HEK293 (cell line): ENCODE results near the gene EVA1C.

ENCODE experiments used
- EGR2 ChIP-seq: fragments of 450-650 bp; formaldehyde crosslinking; IDR thresholded peaks from 2 replicates; pipeline ENCODE4 v1.5.1; 2016; ENCODE audit warnings: low read depth, missing biosample characterization, missing genetic modification characterization
- SP7 ChIP-seq: fragments of 450-650 bp; formaldehyde crosslinking; IDR thresholded peaks from 2 replicates; pipeline ENCODE4 v1.5.1; 2016; ENCODE audit warnings: missing biosample characterization, missing genetic modification characterization
- ZBTB7A ChIP-seq: fragments of 450-650 bp; formaldehyde crosslinking; IDR thresholded peaks from 2 replicates; pipeline ENCODE4 v1.5.1; 2016; ENCODE audit warnings: low read depth, missing biosample characterization, missing genetic modification characterization
- ZFP3 ChIP-seq: fragments of 450-650 bp; formaldehyde crosslinking; IDR thresholded peaks from 2 replicates; pipeline ENCODE4 v1.5.1; 2016; ENCODE audit warnings: low read depth, missing biosample characterization, missing genetic modification characterization
- ZNF157 ChIP-seq: fragments of 450-650 bp; formaldehyde crosslinking; IDR thresholded peaks from 2 replicates; pipeline ENCODE4 v1.5.1; 2016; ENCODE audit warnings: missing biosample characterization, missing genetic modification characterization
- ZNF394 ChIP-seq: fragments of 450-650 bp; formaldehyde crosslinking; IDR thresholded peaks from 2 replicates; pipeline ENCODE4 v1.5.1; 2016; ENCODE audit warnings: missing biosample characterization, missing genetic modification characterization, mild to moderate bottlenecking, moderate library complexity, borderline replicate concordance
- ZNF433 ChIP-seq: fragments of 450-650 bp; formaldehyde crosslinking; IDR thresholded peaks from 2 replicates; pipeline ENCODE4 v1.5.1; 2016; ENCODE audit warnings: missing biosample characterization, missing genetic modification characterization, low read depth
- ZNF514 ChIP-seq: fragments of 450-650 bp; formaldehyde crosslinking; IDR thresholded peaks from 2 replicates; pipeline ENCODE4 v1.5.1; 2016; ENCODE audit warnings: missing biosample characterization, missing genetic modification characterization
- ZNF521 ChIP-seq: fragments of 450-650 bp; formaldehyde crosslinking; IDR thresholded peaks from 2 replicates; pipeline ENCODE4 v1.5.1; 2017; ENCODE audit warnings: missing biosample characterization, mild to moderate bottlenecking, missing genetic modification characterization
- ZNF530 ChIP-seq: fragments of 450-650 bp; formaldehyde crosslinking; IDR thresholded peaks from 2 replicates; pipeline ENCODE4 v1.5.1; 2016; ENCODE audit warnings: low read depth, missing biosample characterization, missing genetic modification characterization
- ZNF610 ChIP-seq: fragments of 450-650 bp; formaldehyde crosslinking; IDR thresholded peaks from 2 replicates; pipeline ENCODE4 v1.5.1; 2016; ENCODE audit warnings: missing biosample characterization, missing genetic modification characterization, borderline replicate concordance
- ZNF621 ChIP-seq: fragments of 450-650 bp; formaldehyde crosslinking; IDR thresholded peaks from 2 replicates; pipeline ENCODE4 v1.5.1; 2017; ENCODE audit warnings: missing biosample characterization, missing genetic modification characterization
- ZNF670 ChIP-seq: fragments of 450-650 bp; formaldehyde crosslinking; IDR thresholded peaks from 2 replicates; pipeline ENCODE4 v1.5.1; 2016; ENCODE audit warnings: missing biosample characterization, missing genetic modification characterization, low read depth
- ZNF747 ChIP-seq: fragments of 450-650 bp; formaldehyde crosslinking; IDR thresholded peaks from 2 replicates; pipeline ENCODE4 v1.5.1; 2016; ENCODE audit warnings: missing biosample characterization, missing genetic modification characterization
- ZNF792 ChIP-seq: fragments of 450-650 bp; formaldehyde crosslinking; IDR thresholded peaks from 2 replicates; pipeline ENCODE4 v1.5.1; 2016; ENCODE audit warnings: missing biosample characterization, missing genetic modification characterization
- TF ChIP-seq, protein P1 (sequence below): fragments of 450-650 bp; formaldehyde crosslinking; IDR thresholded peaks from 2 replicates; pipeline ENCODE4 v1.5.0; 2017; ENCODE audit warnings: missing biosample characterization, missing genetic modification characterization, borderline replicate concordance
- TF ChIP-seq, protein P2 (sequence below): fragments of 450-650 bp; formaldehyde crosslinking; IDR thresholded peaks from 2 replicates; pipeline ENCODE4 v1.5.1; 2016; ENCODE audit warnings: missing biosample characterization, missing genetic modification characterization
- TF ChIP-seq, protein P3 (sequence below): fragments of 450-650 bp; formaldehyde crosslinking; IDR thresholded peaks from 2 replicates; pipeline ENCODE4 v1.5.1; 2016; ENCODE audit warnings: missing biosample characterization, missing genetic modification characterization
- TF ChIP-seq, protein P4 (sequence below): fragments of 450-650 bp; formaldehyde crosslinking; IDR thresholded peaks from 2 replicates; pipeline ENCODE4 v1.5.1; 2016; ENCODE audit warnings: missing biosample characterization, missing genetic modification characterization
- TF ChIP-seq, protein P5 (sequence below): fragments of 450-650 bp; formaldehyde crosslinking; IDR thresholded peaks from 2 replicates; pipeline ENCODE4 v1.5.1; 2016; ENCODE audit warnings: missing biosample characterization, missing genetic modification characterization, borderline replicate concordance
- TF ChIP-seq, protein P6 (sequence below): fragments of 450-650 bp; formaldehyde crosslinking; IDR thresholded peaks from 2 replicates; pipeline ENCODE4 v1.5.1; 2017; ENCODE audit warnings: missing biosample characterization, missing genetic modification characterization

The EVA1C gene

DNA sequence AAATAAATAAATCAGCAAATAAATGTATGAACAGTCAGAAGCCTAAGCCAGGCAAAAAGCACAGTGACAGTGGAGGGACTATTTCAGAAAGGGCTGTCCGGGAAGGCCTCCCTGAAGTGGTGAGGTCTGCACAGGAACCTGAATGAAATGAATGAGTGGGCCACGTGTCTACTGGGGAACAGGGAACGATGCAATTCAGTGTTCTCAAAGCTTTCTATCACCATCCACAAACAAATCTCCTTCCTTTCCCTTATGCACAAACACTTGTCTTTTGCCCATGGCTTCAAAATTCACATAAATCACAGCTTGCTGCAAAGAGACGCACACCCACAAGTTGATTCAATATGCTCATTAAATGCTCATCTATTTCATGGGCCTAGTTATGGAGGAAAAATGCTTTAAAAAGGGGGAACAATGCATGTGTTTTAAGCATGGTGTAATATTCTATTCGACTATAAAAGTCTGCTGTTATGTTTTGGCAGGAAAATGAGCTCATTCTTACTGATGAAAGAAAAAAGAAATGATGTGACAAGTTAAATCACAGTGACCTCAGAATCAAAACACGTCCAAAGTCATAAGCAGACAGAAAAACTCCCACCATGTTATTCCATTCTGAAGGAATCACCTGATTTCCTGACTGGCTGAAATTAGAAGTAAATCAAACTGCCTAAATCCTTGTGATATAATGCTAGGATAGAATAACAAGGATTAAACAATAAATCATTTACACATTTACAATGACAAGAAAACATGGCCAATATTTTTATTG lies 41.3 kb upstream of the EVA1C start (continued):
- TF ChIP-seq ZNF670 (no peak), ZNF433 (tag by site-specific recombination) (no peak), ZNF530 (tag by site-specific recombination) (no peak), ZNF610 (tag by site-specific recombination) (no peak), ZBTB7A (tag by site-specific recombination) (no peak), SP7 (peak; percentile 66), ZNF394 (tag by site-specific recombination) (no peak), ZNF792 (tag by site-specific recombination) (no peak), ZFP3 (tag by site-specific recombination) (no peak), ZNF747 (tag by site-specific recombination) (no peak), EGR2 (no peak), ZNF514 (tag by site-specific recombination) (no peak), ZNF621 (tag by site-specific recombination) (no peak), ZNF521 (tag by site-specific recombination) (no peak), ZNF157 (tag by site-specific recombination) (no peak)
- TF ChIP-seq, protein P1, sequence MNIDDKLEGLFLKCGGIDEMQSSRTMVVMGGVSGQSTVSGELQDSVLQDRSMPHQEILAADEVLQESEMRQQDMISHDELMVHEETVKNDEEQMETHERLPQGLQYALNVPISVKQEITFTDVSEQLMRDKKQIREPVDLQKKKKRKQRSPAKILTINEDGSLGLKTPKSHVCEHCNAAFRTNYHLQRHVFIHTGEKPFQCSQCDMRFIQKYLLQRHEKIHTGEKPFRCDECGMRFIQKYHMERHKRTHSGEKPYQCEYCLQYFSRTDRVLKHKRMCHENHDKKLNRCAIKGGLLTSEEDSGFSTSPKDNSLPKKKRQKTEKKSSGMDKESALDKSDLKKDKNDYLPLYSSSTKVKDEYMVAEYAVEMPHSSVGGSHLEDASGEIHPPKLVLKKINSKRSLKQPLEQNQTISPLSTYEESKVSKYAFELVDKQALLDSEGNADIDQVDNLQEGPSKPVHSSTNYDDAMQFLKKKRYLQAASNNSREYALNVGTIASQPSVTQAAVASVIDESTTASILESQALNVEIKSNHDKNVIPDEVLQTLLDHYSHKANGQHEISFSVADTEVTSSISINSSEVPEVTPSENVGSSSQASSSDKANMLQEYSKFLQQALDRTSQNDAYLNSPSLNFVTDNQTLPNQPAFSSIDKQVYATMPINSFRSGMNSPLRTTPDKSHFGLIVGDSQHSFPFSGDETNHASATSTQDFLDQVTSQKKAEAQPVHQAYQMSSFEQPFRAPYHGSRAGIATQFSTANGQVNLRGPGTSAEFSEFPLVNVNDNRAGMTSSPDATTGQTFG (tag by site-specific recombination), result no peak
- TF ChIP-seq, protein P2, sequence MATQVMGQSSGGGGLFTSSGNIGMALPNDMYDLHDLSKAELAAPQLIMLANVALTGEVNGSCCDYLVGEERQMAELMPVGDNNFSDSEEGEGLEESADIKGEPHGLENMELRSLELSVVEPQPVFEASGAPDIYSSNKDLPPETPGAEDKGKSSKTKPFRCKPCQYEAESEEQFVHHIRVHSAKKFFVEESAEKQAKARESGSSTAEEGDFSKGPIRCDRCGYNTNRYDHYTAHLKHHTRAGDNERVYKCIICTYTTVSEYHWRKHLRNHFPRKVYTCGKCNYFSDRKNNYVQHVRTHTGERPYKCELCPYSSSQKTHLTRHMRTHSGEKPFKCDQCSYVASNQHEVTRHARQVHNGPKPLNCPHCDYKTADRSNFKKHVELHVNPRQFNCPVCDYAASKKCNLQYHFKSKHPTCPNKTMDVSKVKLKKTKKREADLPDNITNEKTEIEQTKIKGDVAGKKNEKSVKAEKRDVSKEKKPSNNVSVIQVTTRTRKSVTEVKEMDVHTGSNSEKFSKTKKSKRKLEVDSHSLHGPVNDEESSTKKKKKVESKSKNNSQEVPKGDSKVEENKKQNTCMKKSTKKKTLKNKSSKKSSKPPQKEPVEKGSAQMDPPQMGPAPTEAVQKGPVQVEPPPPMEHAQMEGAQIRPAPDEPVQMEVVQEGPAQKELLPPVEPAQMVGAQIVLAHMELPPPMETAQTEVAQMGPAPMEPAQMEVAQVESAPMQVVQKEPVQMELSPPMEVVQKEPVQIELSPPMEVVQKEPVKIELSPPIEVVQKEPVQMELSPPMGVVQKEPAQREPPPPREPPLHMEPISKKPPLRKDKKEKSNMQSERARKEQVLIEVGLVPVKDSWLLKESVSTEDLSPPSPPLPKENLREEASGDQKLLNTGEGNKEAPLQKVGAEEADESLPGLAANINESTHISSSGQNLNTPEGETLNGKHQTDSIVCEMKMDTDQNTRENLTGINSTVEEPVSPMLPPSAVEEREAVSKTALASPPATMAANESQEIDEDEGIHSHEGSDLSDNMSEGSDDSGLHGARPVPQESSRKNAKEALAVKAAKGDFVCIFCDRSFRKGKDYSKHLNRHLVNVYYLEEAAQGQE (tag by site-specific recombination), result no peak
- TF ChIP-seq, protein P3, sequence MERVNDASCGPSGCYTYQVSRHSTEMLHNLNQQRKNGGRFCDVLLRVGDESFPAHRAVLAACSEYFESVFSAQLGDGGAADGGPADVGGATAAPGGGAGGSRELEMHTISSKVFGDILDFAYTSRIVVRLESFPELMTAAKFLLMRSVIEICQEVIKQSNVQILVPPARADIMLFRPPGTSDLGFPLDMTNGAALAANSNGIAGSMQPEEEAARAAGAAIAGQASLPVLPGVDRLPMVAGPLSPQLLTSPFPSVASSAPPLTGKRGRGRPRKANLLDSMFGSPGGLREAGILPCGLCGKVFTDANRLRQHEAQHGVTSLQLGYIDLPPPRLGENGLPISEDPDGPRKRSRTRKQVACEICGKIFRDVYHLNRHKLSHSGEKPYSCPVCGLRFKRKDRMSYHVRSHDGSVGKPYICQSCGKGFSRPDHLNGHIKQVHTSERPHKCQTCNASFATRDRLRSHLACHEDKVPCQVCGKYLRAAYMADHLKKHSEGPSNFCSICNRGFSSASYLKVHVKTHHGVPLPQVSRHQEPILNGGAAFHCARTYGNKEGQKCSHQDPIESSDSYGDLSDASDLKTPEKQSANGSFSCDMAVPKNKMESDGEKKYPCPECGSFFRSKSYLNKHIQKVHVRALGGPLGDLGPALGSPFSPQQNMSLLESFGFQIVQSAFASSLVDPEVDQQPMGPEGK (tag by site-specific recombination), result peak; percentile 12; the same call in 1 of the 2 replicates
- TF ChIP-seq, protein P4, sequence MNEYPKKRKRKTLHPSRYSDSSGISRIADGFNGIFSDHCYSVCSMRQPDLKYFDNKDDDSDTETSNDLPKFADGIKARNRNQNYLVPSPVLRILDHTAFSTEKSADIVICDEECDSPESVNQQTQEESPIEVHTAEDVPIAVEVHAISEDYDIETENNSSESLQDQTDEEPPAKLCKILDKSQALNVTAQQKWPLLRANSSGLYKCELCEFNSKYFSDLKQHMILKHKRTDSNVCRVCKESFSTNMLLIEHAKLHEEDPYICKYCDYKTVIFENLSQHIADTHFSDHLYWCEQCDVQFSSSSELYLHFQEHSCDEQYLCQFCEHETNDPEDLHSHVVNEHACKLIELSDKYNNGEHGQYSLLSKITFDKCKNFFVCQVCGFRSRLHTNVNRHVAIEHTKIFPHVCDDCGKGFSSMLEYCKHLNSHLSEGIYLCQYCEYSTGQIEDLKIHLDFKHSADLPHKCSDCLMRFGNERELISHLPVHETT (tag by site-specific recombination), result 0 out of 2 replicates have a peak, but pooled peaks have one; percentile 46
- TF ChIP-seq, protein P5, sequence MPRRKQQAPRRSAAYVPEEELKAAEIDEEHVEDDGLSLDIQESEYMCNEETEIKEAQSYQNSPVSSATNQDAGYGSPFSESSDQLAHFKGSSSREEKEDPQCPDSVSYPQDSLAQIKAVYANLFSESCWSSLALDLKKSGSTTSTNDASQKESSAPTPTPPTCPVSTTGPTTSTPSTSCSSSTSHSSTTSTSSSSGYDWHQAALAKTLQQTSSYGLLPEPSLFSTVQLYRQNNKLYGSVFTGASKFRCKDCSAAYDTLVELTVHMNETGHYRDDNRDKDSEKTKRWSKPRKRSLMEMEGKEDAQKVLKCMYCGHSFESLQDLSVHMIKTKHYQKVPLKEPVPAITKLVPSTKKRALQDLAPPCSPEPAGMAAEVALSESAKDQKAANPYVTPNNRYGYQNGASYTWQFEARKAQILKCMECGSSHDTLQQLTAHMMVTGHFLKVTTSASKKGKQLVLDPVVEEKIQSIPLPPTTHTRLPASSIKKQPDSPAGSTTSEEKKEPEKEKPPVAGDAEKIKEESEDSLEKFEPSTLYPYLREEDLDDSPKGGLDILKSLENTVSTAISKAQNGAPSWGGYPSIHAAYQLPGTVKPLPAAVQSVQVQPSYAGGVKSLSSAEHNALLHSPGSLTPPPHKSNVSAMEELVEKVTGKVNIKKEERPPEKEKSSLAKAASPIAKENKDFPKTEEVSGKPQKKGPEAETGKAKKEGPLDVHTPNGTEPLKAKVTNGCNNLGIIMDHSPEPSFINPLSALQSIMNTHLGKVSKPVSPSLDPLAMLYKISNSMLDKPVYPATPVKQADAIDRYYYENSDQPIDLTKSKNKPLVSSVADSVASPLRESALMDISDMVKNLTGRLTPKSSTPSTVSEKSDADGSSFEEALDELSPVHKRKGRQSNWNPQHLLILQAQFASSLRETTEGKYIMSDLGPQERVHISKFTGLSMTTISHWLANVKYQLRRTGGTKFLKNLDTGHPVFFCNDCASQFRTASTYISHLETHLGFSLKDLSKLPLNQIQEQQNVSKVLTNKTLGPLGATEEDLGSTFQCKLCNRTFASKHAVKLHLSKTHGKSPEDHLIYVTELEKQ (tag by site-specific recombination), result peak; percentile 49; the same call in 1 of the 2 replicates
- TF ChIP-seq, protein P6, sequence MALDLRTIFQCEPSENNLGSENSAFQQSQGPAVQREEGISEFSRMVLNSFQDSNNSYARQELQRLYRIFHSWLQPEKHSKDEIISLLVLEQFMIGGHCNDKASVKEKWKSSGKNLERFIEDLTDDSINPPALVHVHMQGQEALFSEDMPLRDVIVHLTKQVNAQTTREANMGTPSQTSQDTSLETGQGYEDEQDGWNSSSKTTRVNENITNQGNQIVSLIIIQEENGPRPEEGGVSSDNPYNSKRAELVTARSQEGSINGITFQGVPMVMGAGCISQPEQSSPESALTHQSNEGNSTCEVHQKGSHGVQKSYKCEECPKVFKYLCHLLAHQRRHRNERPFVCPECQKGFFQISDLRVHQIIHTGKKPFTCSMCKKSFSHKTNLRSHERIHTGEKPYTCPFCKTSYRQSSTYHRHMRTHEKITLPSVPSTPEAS, result no peak
